Measurements from ENCODE around the gene POPDC3.
"Not testable (repeated sequence)": the region's sequence is repeated elsewhere in the genome, so short reads cannot be mapped to it uniquely, and the experiment has no call there.

The POPDC3 gene, protein sequence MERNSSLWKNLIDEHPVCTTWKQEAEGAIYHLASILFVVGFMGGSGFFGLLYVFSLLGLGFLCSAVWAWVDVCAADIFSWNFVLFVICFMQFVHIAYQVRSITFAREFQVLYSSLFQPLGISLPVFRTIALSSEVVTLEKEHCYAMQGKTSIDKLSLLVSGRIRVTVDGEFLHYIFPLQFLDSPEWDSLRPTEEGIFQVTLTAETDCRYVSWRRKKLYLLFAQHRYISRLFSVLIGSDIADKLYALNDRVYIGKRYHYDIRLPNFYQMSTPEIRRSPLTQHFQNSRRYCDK

DNA sequence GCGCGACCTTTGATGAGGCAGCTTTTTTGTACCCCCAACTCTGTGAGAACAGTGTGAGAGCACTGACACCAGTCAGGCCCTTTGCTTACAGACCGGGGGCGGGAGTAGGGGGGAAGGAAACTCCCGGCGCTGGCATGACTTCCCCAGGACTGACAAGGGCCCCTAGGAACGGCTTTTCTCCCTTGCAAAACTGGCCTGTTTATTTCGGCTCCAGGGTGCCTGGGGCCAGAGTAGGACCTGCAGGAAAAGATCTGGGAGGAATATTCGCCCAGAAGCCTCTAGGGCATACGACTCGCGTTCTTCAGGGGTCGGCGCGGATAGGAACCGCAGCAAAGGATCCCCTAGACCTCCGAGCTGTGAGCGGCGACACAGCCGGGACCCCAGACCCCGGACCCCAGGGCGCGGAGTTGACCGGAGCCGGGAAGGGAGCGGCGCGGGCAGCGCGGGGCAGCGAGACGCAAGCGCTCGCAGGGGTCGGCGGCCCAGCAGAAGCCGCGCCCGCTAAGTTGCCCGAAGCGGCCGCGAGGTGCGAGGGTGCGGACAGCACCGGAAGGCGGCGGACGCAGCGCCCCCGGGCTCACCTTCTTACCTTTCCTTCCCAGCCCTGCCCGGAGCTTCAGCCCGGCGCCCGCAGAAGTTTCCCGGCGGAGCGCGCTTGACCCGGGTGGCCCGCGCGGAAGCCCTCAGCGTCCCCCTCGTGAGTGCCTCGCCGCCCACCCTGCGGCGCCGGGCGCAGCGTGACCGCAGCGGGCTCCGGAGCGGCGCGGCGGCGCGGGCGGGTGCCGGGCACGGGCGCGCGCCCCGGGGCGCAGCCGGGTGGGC, at the start of gene POPDC3:
POPDC3 (minus strand) TSS at position 771 of the 822 bp plus-strand sequence. CDS start 18,105 bp downstream, outside the sequence.
- CTCF ChIA-PET = interaction anchor here (1.2 to 1.6 kb wide), 2 partner anchors 12 to 31 kb away, joined by 3 to 5 read pairs; no protein-coding TSS in a partner anchor
- POLR2A ChIA-PET = no interaction called here
- peak within 1 kb of the TSS; percentile 72 for H3K4me3 ChIP-seq (ENCODE audit: low read depth, low read length)
- TF ChIP-seq, protein P1, sequence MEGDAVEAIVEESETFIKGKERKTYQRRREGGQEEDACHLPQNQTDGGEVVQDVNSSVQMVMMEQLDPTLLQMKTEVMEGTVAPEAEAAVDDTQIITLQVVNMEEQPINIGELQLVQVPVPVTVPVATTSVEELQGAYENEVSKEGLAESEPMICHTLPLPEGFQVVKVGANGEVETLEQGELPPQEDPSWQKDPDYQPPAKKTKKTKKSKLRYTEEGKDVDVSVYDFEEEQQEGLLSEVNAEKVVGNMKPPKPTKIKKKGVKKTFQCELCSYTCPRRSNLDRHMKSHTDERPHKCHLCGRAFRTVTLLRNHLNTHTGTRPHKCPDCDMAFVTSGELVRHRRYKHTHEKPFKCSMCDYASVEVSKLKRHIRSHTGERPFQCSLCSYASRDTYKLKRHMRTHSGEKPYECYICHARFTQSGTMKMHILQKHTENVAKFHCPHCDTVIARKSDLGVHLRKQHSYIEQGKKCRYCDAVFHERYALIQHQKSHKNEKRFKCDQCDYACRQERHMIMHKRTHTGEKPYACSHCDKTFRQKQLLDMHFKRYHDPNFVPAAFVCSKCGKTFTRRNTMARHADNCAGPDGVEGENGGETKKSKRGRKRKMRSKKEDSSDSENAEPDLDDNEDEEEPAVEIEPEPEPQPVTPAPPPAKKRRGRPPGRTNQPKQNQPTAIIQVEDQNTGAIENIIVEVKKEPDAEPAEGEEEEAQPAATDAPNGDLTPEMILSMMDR (IDR thresholded peaks at IDR 0.05; ENCODE audit: insufficient read depth, low read length, missing control alignments) = peak; percentile 2
- no peak for DNase-seq (ENCODE audit: low read depth, low spot score)

DNA sequence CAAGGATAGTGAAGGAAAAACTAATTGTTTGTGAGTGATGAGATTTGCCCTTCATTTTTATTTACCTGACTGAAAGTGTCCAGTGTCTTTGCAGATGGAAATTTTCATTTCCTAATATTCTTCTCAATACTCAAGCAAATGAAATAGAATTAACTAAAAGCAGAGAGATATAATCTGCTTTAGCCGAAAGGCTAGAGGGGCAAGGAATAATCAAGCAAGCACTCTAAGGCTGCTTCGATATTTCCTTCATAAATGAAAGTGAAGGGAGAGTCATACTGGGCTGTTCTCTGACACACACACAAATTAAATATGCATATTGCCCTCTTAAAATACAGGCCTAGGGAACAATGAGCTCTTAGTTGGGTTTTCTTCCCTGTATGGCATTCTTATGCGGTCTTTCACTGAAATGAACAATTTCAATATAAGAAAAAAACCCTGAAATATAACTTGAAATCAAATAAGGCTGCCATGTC, 47.5 kb upstream of the POPDC3 start:
- no peak overlapping the region for H3K4me3 ChIP-seq (ENCODE audit: low read depth, low read length)
- CTCF ChIA-PET = no interaction called here

DNA sequence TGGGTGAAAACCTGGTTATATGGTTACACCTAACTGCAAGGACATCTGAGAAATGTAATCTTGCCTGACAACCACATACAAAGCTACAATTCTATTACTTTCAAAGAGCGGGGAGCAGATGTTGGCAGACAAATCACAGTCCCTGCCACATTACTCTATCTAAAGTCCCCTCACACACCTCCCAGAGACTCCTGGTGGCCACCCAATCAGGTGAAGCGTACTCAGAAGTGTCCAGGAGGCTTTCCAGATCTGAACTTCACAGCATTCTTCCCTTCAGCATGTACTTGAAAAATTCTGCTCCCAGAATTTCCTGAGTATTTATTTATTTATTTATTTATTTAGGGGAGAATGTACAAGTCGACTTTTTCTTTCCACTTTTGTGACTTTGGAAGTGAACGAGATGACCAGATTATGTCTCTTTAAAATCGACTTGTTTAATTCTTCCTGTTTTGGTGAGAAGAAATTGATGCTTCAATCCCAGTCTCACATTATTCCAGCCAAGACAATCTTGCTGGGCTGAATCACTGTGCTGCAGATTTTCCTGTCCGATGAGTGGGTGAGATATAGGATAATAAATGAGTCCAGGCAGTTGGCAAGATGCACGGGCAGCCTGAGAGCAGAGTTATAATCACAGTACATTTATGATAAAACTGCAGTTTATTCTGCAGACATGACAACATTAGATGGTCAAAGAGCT, 46.9 kb upstream of the POPDC3 start:
- no peak overlapping the region for H3K4me3 ChIP-seq (ENCODE audit: low read depth, low read length)
- POLR2A ChIA-PET = no interaction called here
- TF ChIP-seq, protein P1 (IDR thresholded peaks at IDR 0.05; ENCODE audit: insufficient read depth, low read length, missing control alignments) = no peak
- no peak for DNase-seq (ENCODE audit: low read depth, low spot score)
- CTCF ChIA-PET = no interaction called here

More for the DNA sequence above, 47.5 kb upstream of the POPDC3 start:
- POLR2A ChIA-PET = no interaction called here
- TF ChIP-seq, protein P1 (IDR thresholded peaks at IDR 0.05; ENCODE audit: insufficient read depth, low read length, missing control alignments) = no peak
- no peak for DNase-seq (ENCODE audit: low read depth, low spot score)

DNA sequence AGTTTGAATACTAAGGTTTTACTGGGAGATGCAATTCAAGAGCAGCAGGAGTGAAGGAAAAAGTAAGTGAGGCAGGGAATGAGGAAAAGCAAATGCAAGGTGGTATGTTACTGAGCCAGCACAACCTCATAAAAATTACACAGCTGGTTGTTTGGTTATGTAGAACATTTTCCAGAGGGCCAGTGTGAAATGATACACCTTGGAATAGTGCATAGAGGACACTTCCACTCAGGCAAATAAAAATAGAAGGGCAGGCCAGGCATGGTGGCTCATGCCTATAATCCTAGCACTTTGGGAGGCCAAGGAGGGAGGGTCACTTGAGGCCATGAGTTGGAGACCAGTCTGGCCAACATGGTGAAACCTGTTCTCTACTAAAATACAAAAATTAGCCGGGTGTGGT, 43.4 kb upstream of the POPDC3 start:
- DNase-seq (ENCODE audit: low read depth, low spot score) = no peak
- ChIA-PET POLR2A (no interaction called here), CTCF (no interaction called here)
- TF ChIP-seq, protein P1 (IDR thresholded peaks at IDR 0.05; ENCODE audit: insufficient read depth, low read length, missing control alignments) = no peak
- no peak overlapping the region for H3K4me3 ChIP-seq (ENCODE audit: low read depth, low read length)

DNA sequence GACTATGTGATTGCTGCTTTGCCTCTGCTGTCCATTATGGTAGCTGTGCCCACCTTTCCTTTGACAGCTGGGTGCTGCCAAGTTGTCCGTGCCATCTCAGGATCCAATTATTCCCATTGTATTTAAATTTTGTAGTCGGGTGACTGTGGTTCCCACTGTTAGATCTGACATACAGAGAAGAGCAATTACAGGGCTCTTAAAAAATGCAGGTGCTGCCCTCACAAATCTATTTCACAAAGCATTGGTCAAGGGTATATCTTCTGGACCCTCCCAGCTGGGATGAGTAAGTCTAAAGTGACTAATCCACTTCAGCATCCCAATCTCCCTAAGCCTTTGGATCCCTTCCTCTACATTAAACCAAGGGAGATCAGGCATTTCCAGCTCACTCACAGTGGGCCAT, 41.4 kb upstream of the POPDC3 start:
- H3K4me3 ChIP-seq (ENCODE audit: low read depth, low read length); CTCF ChIA-PET; POLR2A ChIA-PET; DNase-seq (ENCODE audit: low read depth, low spot score): not testable (repeated sequence)

DNA sequence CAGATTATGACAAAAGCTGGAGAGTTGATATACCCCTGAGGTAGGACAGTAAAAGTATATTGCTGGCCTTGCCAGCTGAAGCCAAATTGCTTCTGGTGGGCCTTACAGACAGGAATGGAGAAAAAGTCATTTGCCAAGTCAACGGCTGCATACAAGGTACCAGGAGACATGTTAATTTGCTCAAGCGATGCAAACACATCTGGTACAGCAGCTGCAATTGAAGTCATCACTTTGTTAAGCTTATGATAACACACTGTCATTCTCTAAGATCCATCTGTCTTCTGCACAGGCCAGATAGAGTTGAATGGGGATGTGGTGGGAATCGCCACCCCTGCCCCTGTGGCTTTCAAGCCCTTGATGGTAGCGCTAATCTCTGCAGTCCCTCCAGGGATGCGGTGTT, 40.4 kb upstream of the POPDC3 start:
- TF ChIP-seq, protein P1 (IDR thresholded peaks at IDR 0.05; ENCODE audit: insufficient read depth, low read length, missing control alignments) = no peak
- H3K4me3 ChIP-seq (ENCODE audit: low read depth, low read length) = no peak overlapping the region
- POLR2A ChIA-PET = no interaction called here
- CTCF ChIA-PET = no interaction called here
- no peak for DNase-seq (ENCODE audit: low read depth, low spot score)

DNA sequence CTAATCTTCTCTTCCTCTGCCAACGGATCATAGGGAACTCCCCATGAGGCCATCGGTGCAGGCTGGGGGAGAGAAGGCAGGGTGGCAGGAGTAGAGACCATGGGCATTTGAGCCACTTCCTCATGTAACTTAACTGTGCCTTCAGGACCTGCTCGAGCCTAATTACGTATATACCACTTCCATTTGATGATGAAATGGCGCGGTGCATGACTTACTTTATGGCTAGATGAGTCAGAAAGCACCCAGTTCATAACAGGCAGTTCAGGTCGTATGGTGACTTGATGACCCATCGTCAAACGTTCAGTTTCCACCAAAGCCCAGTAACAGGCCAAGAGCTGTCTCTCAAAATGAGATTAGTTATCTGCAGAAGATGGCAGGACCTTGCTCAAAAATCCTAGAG, 39.4 kb upstream of the POPDC3 start:
- CTCF ChIA-PET; H3K4me3 ChIP-seq (ENCODE audit: low read depth, low read length); DNase-seq (ENCODE audit: low read depth, low spot score); POLR2A ChIA-PET: not testable (repeated sequence)
